HG02840 (cell line): ENCODE measurements around the gene ZNF823.
"Not testable (repeated sequence)": the region's sequence is repeated elsewhere in the genome, so short reads cannot be mapped to it uniquely, and the experiment has no call there.

Experiments used
- ATAC-seq: cut with Tn5 transposase; IDR thresholded peaks from one replicate; pipeline ENCODE4 v1.9.1; 2021; ENCODE audit warnings: mild to moderate bottlenecking, moderate library complexity, moderate number of reproducible peaks; ENCODE audit not compliant: unreplicated experiment, low FRiP score

Gene ZNF823

GRCh38 chr19:11684987-11685675, 53.6 kb downstream of the ZNF823 start:
- no peak for ATAC-seq

DNA sequence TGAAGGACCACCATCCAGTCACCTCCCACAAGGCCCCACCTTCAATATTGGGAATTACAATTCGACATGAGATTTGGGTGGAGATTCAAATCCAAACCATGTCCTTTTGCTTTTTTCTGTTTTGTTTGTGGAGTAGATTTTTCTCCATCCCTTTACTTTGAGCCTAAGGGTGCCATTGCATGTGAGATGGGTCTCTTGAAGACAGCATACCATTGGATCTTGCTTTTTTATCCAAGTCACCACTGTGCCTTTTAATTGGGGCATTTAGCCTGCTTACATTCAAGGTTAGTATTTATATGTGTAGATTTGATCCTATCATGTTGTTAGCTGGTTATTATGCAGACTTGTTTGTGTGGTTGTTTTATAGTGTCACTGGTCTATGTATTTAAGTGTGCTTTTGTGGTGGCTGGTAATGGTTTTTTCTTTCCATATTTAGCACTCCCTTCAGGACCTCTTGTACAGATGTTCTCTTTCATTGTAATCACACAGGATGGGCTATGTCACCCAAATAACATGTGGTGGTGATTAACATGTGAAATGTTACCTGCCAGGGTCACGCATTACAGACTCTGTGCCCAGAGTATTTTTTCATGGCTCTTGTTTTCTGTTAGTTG, 58.0 kb downstream of the ZNF823 start:
- ATAC-seq: no peak

DNA sequence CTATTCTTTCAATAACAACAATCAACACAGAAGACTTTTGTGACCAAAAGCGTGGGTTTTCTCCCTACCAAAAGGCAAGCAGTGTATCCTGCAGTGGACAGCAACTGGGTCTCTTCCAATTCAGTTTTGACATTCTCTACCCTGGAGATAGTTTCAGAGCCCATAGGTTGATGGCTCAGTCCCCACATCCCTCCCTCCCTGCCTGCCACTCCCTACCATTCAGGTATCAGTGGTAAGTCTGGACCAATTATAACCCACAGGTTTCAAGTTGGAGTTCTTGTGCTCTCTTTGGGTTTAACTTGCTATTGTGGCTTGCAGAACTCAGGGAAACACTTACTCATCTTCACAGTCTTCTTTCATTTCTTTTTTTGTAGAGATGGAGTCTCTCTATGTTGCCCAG, 60.2 kb downstream of the ZNF823 start:
- ATAC-seq: no peak

GRCh38 chr19:11676661-11677600, 61.8 kb downstream of the ZNF823 start:
- ATAC-seq: not testable (repeated sequence)

DNA sequence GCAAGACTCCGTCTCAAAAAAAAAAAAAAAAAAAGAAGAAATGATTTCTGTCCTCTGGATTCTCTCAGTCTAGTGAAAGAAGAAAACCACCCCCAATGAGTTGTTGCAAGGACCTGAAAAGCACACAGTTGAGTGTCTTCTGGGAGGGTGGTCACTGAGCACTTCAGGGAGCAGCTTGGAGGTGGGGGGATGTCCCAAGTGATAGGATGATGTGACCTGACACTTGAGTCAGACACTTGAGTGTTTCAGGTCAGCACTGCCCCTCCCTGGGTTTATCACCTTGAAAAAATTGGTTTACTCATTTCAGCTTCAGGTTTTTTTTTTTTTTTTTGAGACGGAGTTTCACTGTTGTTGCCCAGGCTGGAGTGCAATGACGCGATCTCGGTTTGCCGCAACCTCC, 63.2 kb downstream of the ZNF823 start:
- no peak for ATAC-seq

DNA sequence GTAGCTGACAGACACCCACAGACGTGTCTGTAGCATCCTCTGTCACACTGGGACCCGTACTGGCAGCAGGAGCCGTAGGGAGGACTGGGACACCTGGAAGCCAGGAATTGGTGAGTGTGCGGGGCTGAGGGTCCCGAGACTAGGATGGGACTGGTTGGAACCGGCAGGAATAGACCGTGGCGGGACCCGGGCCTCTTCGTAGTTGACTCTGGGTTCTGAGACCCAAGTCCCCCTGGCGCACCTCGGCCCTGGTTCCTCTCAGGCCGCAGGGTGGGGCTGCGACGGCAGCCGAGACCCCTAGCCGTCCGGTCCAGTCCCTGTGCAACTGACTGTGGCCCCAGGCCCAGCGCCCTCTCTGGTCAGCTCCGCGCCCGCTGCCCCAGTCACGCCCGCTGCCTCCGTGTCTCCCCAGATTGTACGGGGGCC, 64.7 kb downstream of the ZNF823 start:
- ATAC-seq: no peak

- ATAC-seq: no peak
Observed at GRCh38 chr19:11673608-11674041, 65.1 kb downstream of the ZNF823 start.
